ENCODE data around the gene KRTAP6-1. TPM values are rescaled to one million over a fixed set of nuclear protein-coding genes. Genes with fewer than 3 reads are reported as not detected.

Gene KRTAP6-1, protein sequence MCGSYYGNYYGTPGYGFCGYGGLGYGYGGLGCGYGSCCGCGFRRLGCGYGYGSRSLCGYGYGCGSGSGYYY
- polyA plus RNA-seq = not detected in 3 replicates
- polyA plus RNA-seq (2011; ENCODE audit: low read depth) = not detected
- not detected in 2 replicates for polyA plus RNA-seq (2011; cell fraction: cytosol; rRNA removed)
- polyA plus RNA-seq (2011; cell fraction: nucleus; rRNA removed) = not detected in 2 replicates
- not detected in 2 replicates for polyA plus RNA-seq (2012; ENCODE audit: low replicate concordance)
- polyA minus RNA-seq = not detected in 3 replicates
- not detected for polyA minus RNA-seq (2011; cell fraction: cytosol; rRNA and poly(A)+ RNA removed)
- not detected in 2 replicates for polyA minus RNA-seq (2011; cell fraction: nucleus; rRNA and poly(A)+ RNA removed)

DNA sequence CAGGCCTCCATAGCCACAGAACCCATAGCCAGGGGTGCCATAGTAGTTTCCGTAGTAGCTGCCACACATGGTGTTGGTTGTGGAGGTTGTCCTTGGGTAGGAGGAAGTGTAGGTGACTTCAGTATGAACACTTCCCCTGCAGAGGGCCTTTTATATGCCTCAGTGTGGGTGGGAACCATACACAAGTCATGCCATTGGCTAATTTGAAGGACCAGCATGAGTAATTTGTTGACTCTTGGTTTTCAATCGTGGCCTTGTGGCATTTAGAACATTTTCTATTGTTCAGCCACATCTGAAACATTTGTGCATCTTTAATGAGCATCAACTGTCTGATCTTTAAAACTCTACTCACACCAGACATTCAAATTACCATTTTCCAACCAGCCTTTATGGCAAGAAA is at the start of gene KRTAP6-1:
TSS of gene KRTAP6-1 (minus strand) at position 95 of the 400 bp plus-strand sequence. CDS start at position 69, 26 bp downstream.
- H3K4me2 ChIP-seq (ENCODE audit: control insufficient read depth, extremely low read depth, insufficient read depth, low read depth, low read length) = no peak within 1 kb of the TSS
- TF ChIP-seq EZH2 (IDR thresholded peaks at IDR 0.05; ENCODE audit: low read length) = no peak
- no peak for TF ChIP-seq CTCF (optimal IDR thresholded peaks at IDR 0.05 in 1 of 3, IDR thresholded peaks at IDR 0.05 in 1 of 3, conservative IDR thresholded peaks at IDR 0.05 in 1 of 3; ENCODE audit: extremely low read depth in 1 of 3, insufficient read depth in 2 of 3, low read length in 3 of 3)

DNA sequence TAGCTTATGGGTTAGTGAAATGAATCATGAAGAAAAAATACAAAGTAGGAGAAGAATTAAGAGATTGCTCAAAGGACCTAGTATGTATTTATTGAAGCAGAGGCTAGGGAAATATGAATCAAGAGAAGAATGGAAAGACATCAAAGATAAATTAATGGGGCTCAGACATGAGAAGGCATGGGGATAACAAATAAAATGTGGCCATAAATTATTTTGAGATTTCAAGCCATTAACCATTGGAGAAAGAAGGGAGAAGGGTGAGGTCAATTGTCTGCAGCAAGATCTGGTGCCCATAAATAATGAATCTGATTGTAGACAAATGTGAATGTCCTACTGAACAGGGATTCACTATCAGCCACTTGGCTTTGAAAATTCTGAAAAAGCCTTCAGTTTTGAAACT is 39.2 kb upstream of the KRTAP6-1 start:
- H3K36me3 ChIP-seq (ENCODE audit: control insufficient read depth in 2 of 2, extremely low read depth in 1 of 2, insufficient read depth in 2 of 2, low read length in 2 of 2) = no peaks in the 10 kb centered on the region
- dilution Hi-C loops (cut with MboI; ENCODE audit: extremely low pct_ligation_motif_present, low sequenced_read_pairs) = no loop called here
- no peaks in the 10 kb centered on the region for H3K4me1 ChIP-seq (ENCODE audit: control insufficient read depth, extremely low read depth, insufficient read depth, low read length)
- H3K9me1 ChIP-seq (ENCODE audit: control insufficient read depth, extremely low read depth, insufficient read depth, low read length) = no peaks in the 10 kb centered on the region
- no peaks in the 10 kb centered on the region for H3K9me3 ChIP-seq (ENCODE audit: control insufficient read depth, low read depth, low read length)
- H4K20me1 ChIP-seq (ENCODE audit: control insufficient read depth, extremely low read depth, insufficient read depth, low read length) = no peaks in the 10 kb centered on the region
- no peak overlapping the region for H2AFZ ChIP-seq (ENCODE audit: control insufficient read depth, low read length)
- H3K79me2 ChIP-seq (ENCODE audit: control insufficient read depth, insufficient read depth, low read length) = no peaks in the 10 kb centered on the region
- no peak overlapping the region for H3K4me2 ChIP-seq (ENCODE audit: control insufficient read depth, extremely low read depth, insufficient read depth, low read depth, low read length)
- no peak for FAIRE-seq
- no peak overlapping the region for H3K9ac ChIP-seq (ENCODE audit: control insufficient read depth, extremely low read depth, insufficient read depth, low read length)
- H3K27ac ChIP-seq (ENCODE audit: control insufficient read depth, insufficient read depth, low read length) = no peak overlapping the region
- no peak overlapping the region for H3K4me3 ChIP-seq (ENCODE audit: control insufficient read depth in 2 of 3, extremely low read depth in 1 of 3, insufficient read depth in 2 of 3, low read depth in 1 of 3, low read length in 3 of 3)
- no peak for TF ChIP-seq CTCF (optimal IDR thresholded peaks at IDR 0.05 in 1 of 3, IDR thresholded peaks at IDR 0.05 in 1 of 3, conservative IDR thresholded peaks at IDR 0.05 in 1 of 3; ENCODE audit: extremely low read depth in 1 of 3, insufficient read depth in 2 of 3, low read length in 3 of 3)
- no peak for TF ChIP-seq EZH2 (IDR thresholded peaks at IDR 0.05; ENCODE audit: low read length)
- no peak for DNase-seq (ENCODE audit: low read depth, low spot score)
- no peaks in the 10 kb centered on the region for H3K27me3 ChIP-seq (ENCODE audit: control insufficient read depth, extremely low read depth, insufficient read depth, low read length)

More for the DNA sequence above, at the start of gene KRTAP6-1:
- dilution Hi-C loops (cut with MboI; ENCODE audit: extremely low pct_ligation_motif_present, low sequenced_read_pairs) = no loop called here
- no peaks in the 10 kb centered on the region for H3K79me2 ChIP-seq (ENCODE audit: control insufficient read depth, insufficient read depth, low read length)
- DNase-seq (ENCODE audit: low read depth, low spot score) = no peak
- H3K4me3 ChIP-seq (ENCODE audit: control insufficient read depth in 2 of 3, extremely low read depth in 1 of 3, insufficient read depth in 2 of 3, low read depth in 1 of 3, low read length in 3 of 3) = no peak within 1 kb of the TSS
- no peak for FAIRE-seq
- H3K4me1 ChIP-seq (ENCODE audit: control insufficient read depth, extremely low read depth, insufficient read depth, low read length) = no peaks in the 10 kb centered on the region
- no peaks in the 10 kb centered on the region for H3K9me3 ChIP-seq (ENCODE audit: control insufficient read depth, low read depth, low read length)
- H2AFZ ChIP-seq (ENCODE audit: control insufficient read depth, low read length) = no peak within 1 kb of the TSS
- H4K20me1 ChIP-seq (ENCODE audit: control insufficient read depth, extremely low read depth, insufficient read depth, low read length) = no peaks in the 10 kb centered on the region
- H3K27me3 ChIP-seq (ENCODE audit: control insufficient read depth, extremely low read depth, insufficient read depth, low read length) = no peaks in the 10 kb centered on the region
- H3K9ac ChIP-seq (ENCODE audit: control insufficient read depth, extremely low read depth, insufficient read depth, low read length) = no peak within 1 kb of the TSS
- H3K9me1 ChIP-seq (ENCODE audit: control insufficient read depth, extremely low read depth, insufficient read depth, low read length) = no peaks in the 10 kb centered on the region
- no peaks in the 10 kb centered on the region for H3K36me3 ChIP-seq (ENCODE audit: control insufficient read depth in 2 of 2, extremely low read depth in 1 of 2, insufficient read depth in 2 of 2, low read length in 2 of 2)
- no peak within 1 kb of the TSS for H3K27ac ChIP-seq (ENCODE audit: control insufficient read depth, insufficient read depth, low read length)
